NCI-H128 (cell line): Measurements from ENCODE around the gene ZNF467.

Experiments
- DNase-seq: peaks from one replicate; lab custom pipeline; 2025; ENCODE audit not compliant: unreplicated experiment; lab: John Stamatoyannopoulos, UW

Gene ZNF467

DNA sequence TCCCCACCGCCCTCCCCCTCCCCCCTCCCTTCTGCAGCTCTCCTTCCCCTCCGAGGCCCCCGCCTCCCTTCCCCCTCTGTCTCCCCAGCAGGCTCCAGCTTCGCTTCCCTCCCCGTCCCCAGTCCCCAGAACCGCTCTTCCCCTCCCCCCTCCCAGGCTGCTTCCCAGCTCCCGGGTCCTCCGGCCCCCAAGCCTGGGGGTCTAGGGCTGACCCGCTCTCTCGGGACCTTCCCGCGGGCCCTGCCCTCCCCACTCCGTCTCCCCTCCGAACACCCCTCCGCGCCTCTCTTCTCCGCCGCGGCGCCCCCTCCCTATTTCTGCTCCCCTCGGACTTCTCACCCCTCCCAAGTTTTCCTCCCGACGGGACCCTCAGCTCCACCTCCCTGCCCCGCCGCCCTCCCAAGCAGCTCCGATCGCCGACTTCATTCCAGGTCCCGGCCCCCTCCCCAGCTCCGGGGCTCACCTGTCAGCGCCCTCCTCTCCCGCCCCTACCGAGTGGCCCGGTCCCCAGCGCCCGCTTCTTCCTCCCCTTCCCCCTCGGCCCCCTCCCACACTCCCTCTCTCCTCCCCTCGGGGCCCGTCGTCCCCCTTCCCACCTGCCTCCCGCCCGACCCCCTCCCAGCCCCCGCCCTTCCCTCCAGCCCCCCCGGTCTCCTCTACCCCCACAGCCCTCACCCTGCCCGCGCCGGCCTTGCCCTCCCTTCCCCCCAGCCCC, 990 bp downstream of the ZNF467 start:
- no peak for DNase-seq

- DNase-seq: peak; percentile 63
Observed at GRCh38 chr7:149771720-149772240, 1.6 kb downstream of the ZNF467 start.

DNA sequence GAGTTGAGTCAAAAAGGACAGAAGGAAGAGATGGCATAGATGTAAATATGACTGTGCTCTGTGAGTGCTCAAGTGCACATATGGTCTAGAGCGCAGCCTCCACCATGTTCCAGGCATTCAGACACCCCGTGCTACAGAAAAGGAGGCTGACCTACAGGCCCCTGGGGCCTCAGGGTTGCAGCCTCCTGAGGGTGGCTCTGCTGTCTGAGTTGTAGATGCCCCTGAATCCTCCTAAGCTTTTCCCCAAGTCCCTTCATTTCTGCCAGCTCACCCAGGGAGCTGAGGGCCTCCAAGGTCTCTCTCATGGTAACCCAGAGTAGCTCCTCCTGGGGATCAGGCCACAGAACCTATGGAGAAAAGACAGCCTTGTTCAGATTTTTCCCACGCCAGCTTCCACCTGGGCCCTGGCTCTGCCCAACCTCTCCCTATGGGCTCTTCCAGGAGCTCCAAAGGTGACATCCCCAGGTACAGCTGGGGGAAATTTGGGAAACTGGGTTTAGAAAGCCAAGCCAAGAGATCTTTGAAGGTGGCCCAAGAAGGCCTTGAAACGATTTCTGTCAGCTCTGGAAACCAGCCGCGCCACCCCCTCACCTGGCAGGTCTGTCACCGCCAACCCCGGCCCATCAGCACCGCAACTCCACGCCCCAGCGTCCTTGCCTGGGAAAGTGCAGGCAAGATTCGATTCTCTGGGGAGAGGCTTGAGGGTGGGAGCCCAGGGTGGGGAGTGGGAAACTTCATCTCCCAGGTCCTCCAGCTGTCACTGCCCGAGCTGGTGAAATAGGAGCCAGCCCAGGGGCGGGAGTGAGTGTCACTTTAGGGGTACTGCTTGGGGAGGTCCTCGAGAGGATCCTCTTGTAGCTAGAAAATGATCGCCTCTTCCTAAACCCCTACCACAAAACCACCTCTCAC, 2.4 kb downstream of the ZNF467 start:
- peak; percentile 20 for DNase-seq

GRCh38 chr7:149769915-149770314, 3.5 kb downstream of the ZNF467 start:
- no peak for DNase-seq

- DNase-seq: no peak
Observed at GRCh38 chr7:149768931-149769330, 4.5 kb downstream of the ZNF467 start.

DNA sequence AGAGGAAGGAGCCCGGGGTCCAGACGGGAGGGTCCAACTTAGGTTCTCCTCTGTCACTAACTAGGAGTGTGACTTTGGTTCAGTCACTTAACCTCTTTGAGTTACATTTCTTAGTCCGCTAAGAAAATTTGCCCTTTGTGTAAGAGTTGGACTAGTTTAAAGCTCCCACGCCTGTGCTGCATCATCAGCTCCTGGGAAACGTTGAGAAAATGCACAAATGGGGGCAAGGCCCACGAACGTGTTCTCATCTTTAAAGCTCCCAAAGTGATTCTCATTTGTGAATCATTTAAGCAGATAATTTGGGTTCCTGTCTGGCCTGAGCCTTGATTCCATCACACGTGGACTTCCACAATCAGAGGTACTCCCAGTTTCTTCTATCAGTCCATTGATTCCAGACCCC, 6.3 kb downstream of the ZNF467 start:
- DNase-seq: no peak

DNA sequence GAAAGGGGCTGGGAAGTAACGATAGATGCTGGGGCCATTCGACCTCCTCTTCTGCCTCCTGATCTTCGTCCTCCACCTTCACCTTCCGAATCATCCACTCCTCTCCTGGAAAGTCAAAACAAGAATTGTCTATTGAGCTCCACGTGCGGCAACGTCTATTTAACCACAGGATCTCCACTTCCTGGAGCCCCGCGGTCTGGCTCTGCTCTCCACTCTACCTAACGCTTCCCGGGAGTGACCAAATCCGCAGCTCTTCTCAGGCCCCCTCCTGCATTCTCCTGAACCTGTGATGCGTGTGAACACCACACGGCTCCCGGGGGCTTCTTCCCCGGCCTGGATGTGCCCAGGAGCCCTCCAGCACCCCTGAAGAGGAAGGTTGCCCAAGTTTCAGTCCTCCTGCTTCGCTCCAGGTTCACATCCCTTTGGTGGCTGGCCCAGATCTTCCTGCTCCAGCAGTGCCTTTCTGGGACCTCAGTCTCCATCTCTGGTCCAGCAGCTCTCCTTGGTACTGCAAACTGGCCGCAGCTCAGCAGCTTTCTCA, 7.2 kb downstream of the ZNF467 start:
- no peak for DNase-seq

DNA sequence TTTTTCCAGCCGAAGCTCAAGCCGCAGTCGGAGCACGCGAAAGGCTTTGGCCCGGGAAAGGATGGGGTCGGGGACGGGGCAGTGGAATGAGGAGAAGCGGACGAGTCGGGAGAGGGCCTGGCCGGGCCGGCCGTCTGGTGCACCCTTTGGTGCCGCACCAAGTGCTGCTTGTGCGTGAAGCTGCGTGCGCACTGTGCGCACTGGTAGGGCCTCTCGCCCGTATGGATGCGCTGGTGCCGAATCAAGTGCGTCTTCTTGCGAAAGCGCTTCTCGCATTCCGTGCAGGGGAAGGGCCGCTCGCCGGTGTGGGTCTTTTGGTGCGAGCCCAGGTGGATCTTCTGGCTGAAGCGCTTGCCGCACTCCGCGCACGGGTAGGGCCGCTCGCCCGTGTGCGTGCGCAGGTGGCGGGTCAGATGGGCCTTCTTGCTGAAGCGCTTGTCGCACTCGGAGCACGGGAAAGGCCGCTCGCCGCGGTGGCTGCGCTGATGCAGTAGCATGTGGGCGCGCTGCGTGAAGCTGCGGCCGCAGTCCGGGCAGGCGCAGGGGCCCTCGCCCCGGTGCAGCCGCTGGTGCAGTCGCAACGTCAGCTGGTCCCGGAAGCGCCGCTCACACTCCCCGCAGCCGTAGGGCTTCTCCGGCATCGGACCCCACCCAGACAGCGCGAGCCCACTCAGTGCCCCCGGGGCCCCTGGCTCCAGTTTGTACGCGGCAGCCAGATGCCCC, 7.8 kb downstream of the ZNF467 start:
- DNase-seq: no peak

- no peak for DNase-seq
Observed at GRCh38 chr7:149764481-149765398, 8.6 kb downstream of the ZNF467 start.

- DNase-seq: no peak
Observed at GRCh38 chr7:149763563-149764240, 9.7 kb downstream of the ZNF467 start.

- no peak for DNase-seq
Observed at GRCh38 chr7:149762610-149763009, 10.8 kb downstream of the ZNF467 start.

DNA sequence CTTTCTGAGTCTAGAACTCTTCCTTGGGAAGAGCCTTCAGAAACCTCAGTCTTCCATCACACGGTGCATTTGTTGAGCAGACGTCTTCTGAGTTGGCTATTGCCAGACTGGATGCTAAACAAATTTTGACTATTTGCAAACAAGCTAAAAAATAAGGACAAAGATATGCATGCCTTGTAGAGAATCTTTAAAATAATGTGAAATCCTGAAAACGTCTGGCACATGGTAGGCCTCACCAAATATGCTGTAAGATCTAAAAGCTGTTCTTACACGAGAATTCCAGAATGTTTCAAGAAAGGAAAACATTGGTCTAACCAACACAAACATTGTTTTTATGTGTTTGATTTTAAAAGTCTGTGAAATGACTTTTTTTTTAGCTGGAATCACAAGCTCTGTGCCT, 11.3 kb downstream of the ZNF467 start:
- no peak for DNase-seq

DNA sequence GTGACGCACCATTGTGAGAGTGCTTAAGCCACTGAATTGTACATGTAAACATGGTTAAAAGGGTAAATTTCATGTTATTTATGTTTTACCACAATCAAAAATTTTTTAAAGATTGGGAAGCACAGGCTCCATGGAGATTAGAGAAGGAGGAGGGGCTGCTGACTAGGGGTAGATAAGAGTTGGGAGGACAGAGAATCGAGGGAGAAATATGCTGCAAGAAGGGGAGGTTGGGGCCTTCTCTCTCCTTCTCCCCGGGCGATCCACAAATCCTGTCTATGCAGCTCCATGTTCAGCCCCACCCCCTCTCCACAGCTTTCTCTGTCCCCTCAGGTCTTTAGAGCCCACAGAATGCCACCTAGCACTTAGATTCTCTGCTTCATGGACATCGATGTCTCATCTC, 12.1 kb downstream of the ZNF467 start:
- no peak for DNase-seq

- DNase-seq: no peak
Observed at GRCh38 chr7:149760538-149760937, 12.8 kb downstream of the ZNF467 start.

DNA sequence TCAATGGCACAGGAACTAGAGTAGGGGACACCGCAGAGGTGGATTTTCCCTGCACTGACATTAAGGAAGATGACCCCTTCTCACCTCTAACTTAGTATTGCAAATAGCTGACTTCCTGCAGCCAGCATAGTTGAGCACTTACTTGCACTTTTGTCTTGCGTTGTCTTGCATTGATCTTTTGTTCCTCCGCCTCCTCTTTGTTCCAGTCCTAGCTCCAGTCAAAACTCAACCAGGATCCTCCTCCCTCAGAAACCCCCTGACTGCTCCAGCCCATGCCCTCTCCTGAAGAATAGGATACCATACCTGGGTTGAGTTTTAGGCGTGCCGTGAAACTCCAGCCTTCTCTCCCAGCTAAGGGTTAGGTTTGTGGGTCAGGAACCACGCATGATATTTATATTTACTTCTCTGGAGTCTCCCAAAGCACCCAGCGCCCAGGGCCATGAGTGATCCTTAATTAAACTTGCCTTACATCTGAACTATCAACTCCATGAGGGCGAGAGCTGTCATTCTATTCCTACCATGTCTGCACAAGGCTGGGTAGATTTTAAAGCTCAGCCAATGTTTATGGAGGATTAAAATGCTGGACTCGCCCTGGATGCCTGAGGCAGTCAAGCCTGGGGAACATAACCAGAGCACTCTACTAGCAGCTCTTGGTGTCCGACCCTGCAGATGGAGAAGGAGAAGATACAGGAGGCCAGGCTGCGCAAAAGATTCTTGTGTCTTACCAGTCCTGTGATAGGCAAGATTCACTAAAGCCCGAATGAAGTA, 14.1 kb downstream of the ZNF467 start:
- no peak for DNase-seq

GRCh38 chr7:149753375-149754233, 19.8 kb downstream of the ZNF467 start:
- DNase-seq: peak; percentile 17

DNA sequence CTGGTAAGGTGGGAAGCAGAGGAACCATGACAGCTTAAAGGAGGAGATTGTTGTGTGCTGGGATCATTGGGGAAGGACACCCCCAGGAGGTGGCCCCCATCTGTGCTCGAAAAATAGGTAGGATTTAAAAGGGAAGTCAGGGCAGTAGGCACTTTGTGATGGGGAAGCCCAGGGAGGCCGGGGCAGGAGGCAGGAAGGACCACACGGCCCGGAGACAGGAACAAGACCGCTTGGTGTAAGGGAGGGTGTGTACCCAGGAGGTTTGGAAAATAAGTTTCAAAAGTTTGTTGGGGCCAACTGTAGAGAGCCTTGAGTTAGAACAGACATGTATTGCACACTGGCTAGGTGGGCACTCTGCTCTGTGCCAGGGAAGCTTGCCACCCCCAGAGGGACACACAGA, 20.7 kb downstream of the ZNF467 start:
- no peak for DNase-seq
